Spleen (tissue), 11 donors: ENCODE results near the gene LIPI. TPM values are rescaled to one million over a fixed set of nuclear protein-coding genes. Genes with fewer than 3 reads are reported as not detected.
"Not testable (repeated sequence)": the region's sequence is repeated elsewhere in the genome, so short reads cannot be mapped to it uniquely, and the experiment has no call there.

Source experiments
- DNase-seq: peaks from one replicate; pipeline ENCODE4 v3.0.0-alpha.2; 2020
- H3K27ac ChIP-seq, 8 donors: fragments of 200-600 bp; sonication (generic) in 7 of 8; 1 replicate in 4 of 8; 2 replicates in 4 of 8; pipeline versions ENCODE4 v1.5.0 to v1.8.0; 2016 to 2021; ENCODE audit warnings: inconsistent platforms in 4 of 8, mild to moderate bottlenecking in 4 of 8, moderate library complexity in 1 of 8
- H3K27me3 ChIP-seq, 7 donors: fragments of 200-600 bp; sonication (generic) in 6 of 7; replicated peaks in 1 of 7; 1 replicate in 4 of 7; 2 replicates in 3 of 7; pipeline versions ENCODE4 v1.5.0 to v1.8.0; 2016 to 2021; ENCODE audit warnings: inconsistent platforms in 3 of 7, mild to moderate bottlenecking in 1 of 7
- H3K36me3 ChIP-seq, 6 donors: fragments of 200-600 bp; sonication (generic) in 5 of 6; 1 replicate in 4 of 6; 2 replicates in 2 of 6; pipeline versions ENCODE4 v1.5.0 to v1.8.0; 2016 to 2021; ENCODE audit warnings: inconsistent platforms in 2 of 6
- H3K4me1 ChIP-seq, 6 donors: fragments of 200-600 bp; sonication (generic) in 5 of 6; 1 replicate in 3 of 6; 2 replicates in 3 of 6; pipeline versions ENCODE4 v1.5.0 to v1.8.0; 2016 to 2021; ENCODE audit warnings: inconsistent platforms in 3 of 6
- H3K4me3 ChIP-seq, 8 donors: fragments of 200-600 bp; sonication (generic) in 7 of 8; 1 replicate in 4 of 8; 2 replicates in 4 of 8; pipeline versions ENCODE4 v1.5.0 to v1.8.0; 2016 to 2021; ENCODE audit warnings: inconsistent platforms in 4 of 8, mild to moderate bottlenecking in 4 of 8, moderate library complexity in 2 of 8
- H3K9me3 ChIP-seq, 8 donors: fragments of 200-600 bp; sonication (generic) in 7 of 8; 1 replicate in 4 of 8; 2 replicates in 4 of 8; pipeline versions ENCODE4 v1.5.0 to v1.8.0; 2016 to 2021; ENCODE audit warnings: inconsistent platforms in 4 of 8
- WGBS, 5 donors: extraction: QIAGEN DNeasy Blood & Tissue Kit in 3 of 5; methylation state at CpG; one replicate each; pipeline versions ENCODE4 v1.1.5 to v1.1.7; 2013 to 2018; 5-methylcytosine and 5-hydroxymethylcytosine counted together
- intact Hi-C: fragments of 100-400 bp; cut with DNase I; formaldehyde crosslinking; loops from one replicate; pipeline ENCODE4 v1.15.0; 2023; ENCODE audit warnings: low total_unique reads
- polyA plus RNA-seq, 3 donors: library from polyadenylated mRNA; stranded (reverse); fragments of 200-250 nt; gene quantifications; one replicate each; pipeline ENCODE4 v1.2.1, GENCODE V29; 2013
- small RNA-seq, 4 donors: library from RNA; depleted of rRNA; stranded (forward); fragments of <200 nt; gene quantifications; one replicate each; pipeline ENCODE3, GENCODE V24; 2016
- total RNA-seq, 7 donors: library from RNA; depleted of rRNA in 3 of 7; stranded (reverse); fragments of >200 nt in 3 of 7; fragmentation: NEBNext Ultra II Directional in 4 of 7; extraction: Animal tissue kit (Norgen Biotek cat#: 25700) in 4 of 7; gene quantifications; one replicate each; pipeline versions ENCODE4 v1.1.0 to v1.2.1, GENCODE V29; 2016 to 2021
- donor health status: healthy with polysubstance abuse.
- donor health status: DM: no; HTN: no; CAD: no; lungs with moderate emphysema.
- donor health status: DM: no; HTN: no; CAD: no.
- donor health status: Bipolar disorder and iron deficiency.
- donor health status: healthy.
- donor health status: DM: no; HTN: no; CAD: no.
- donor health status: DM: yes; HTN: yes; CAD: no.

The LIPI gene
- total and polyA plus RNA-seq, 10 donors, result not detected

DNA sequence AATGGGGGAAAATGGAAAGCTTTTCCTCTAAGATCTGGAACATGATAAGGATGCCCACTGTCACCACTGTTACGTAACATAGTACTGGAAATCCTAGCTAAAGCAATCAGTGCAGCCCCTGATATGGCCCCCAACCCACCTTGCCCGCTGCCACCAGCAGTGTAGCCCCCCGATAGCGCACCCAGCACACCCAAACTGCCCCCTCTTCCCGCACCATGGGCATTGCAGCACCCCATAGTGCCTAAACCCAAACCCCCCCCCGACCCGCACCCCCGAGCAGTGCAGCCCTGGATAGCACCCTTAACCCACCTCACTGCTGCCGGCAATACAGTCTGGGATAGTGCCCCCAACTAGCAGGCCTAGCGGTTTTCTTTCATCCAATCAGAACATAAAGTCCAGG lies 148.9 kb downstream of the LIPI start:
- H3K27me3 ChIP-seq, DNase-seq, H3K36me3 ChIP-seq, H3K27ac ChIP-seq, H3K4me1 ChIP-seq, intact Hi-C loops, H3K4me3 ChIP-seq: not testable (repeated sequence)
- 93 to 97% (median 95%) methylated on average over 9 to 10 of the region's 10 CpGs for WGBS, 5 donors
- peaks cover 0 to 21% (median 4%) of the 10 kb centered on the region in 8 donors for H3K9me3 ChIP-seq

DNA sequence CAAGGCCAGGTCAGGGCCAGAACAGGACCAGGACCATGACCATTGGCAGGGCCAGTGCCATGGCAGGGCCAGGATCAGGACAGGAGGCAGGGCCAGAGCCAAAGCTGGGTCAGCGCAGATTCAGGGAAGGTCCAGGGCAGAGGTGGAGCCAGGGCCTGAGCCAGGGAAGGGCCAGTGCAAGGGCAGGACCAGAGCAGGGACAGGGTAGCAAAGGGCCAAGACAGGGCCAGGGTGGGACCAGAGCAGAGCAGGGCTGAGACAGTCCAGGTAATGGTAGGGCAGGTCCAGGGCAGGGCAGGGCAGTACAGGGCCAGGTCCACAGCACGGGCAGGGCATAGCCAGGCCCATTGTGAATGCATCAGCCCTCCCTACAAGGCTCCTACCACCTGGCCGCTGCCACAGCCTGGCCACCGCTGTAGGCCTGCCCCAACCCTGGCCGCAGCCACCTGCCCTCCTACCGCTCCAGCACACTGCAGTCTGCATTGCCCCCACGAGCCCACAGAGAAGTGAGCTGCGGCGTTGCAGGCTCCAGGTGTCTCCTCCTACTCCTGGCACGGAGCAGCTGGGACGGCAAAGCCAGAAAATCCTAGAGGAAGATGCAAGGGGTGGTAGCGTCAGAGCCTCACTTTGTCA lies 151.6 kb downstream of the LIPI start:
- H3K4me3 ChIP-seq, H3K27ac ChIP-seq, intact Hi-C loops, H3K4me1 ChIP-seq, H3K27me3 ChIP-seq, H3K36me3 ChIP-seq, DNase-seq: not testable (repeated sequence)
- WGBS, 5 donors, result 94 to 99% (median 97%) methylated on average over 10 to 12 of the region's 12 CpGs
- peaks cover 0 to 17% (median 4%) of the 10 kb centered on the region in 8 donors for H3K9me3 ChIP-seq

Small RNA genes within 50 kb of the gene (small RNA-seq; reads per million reads assigned to genes)
- gene RF01518 (0 reads per million in 4 donors), gene RNA5SP488 (0 reads per million in 4 donors)

Other genes starting within 250 kb of the LIPI start
- gene RBM11, start 5.2 kb upstream of the LIPI start, total RNA-seq, result 1 to 10 TPM; 1.6 to 3.7 (median 3.0) TPM
- 1 to 10 TPM in 2 of 3 donors, under 1 TPM in 1; 0.93 to 3.2 (median 2.6) TPM for gene RBM11, start 5.2 kb upstream of the LIPI start, polyA plus RNA-seq
- 10 to 100 TPM; 18.3 to 37.1 (median 23.4) TPM for gene HSPA13, start 172.2 kb upstream of the LIPI start, total RNA-seq
- gene HSPA13, start 172.2 kb upstream of the LIPI start, polyA plus RNA-seq, result 1 to 10 TPM; 3.4 to 4.9 (median 4.9) TPM